Measurements from ENCODE around the gene PBXIP1. TPM values are rescaled to one million over a fixed set of nuclear protein-coding genes. Genes with fewer than 3 reads are reported as not detected.

The PBXIP1 gene
- total and polyA plus RNA-seq, 2 of the 13 experiments (the other 11 are each of a cell fraction or from before 2014, with no cell fraction given): 16.3 to 31.9 TPM

DNA sequence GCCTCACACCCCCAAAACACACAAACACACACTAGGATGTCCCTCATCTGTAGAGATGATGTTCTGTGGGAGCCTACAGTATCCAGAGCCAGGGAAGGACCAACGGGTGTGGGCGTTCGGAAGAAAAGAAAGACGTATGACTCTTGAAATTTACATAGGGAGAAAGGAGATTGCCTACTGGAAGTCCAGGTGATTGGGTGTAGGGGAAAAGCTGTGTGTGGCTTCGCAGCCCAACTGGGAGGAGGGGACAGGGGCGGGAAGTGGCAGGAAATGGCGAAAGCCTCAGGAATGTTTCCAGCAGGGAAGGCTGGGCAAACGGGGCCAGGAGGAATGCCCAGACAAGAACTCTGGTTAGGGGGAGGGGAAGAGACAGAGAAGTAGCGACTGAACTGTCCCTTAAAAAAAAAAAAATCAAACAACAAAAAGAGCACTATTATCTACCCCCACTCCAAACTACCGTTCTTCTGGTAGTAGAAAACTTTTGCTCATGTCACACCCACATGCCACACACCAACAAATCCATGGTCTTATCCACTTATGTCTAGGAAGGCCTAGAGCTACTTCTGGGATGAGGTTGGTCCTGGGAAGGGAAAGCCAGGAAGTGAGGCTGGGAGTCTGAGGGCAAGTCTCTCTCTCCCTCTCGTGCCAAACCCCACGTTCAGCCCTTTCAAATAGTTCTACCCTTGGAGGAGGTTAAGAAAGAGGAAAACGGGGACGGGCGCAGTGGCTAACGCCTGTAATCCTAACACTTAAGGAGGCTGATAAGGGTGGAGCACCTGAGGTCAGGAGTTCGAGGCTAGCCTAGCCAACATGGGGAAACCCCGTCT is 16.8 kb upstream of the PBXIP1 start (continued):
- TF ChIP-seq, protein P1, sequence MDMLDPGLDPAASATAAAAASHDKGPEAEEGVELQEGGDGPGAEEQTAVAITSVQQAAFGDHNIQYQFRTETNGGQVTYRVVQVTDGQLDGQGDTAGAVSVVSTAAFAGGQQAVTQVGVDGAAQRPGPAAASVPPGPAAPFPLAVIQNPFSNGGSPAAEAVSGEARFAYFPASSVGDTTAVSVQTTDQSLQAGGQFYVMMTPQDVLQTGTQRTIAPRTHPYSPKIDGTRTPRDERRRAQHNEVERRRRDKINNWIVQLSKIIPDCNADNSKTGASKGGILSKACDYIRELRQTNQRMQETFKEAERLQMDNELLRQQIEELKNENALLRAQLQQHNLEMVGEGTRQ (IDR thresholded peaks at IDR 0.05; ENCODE audit: low read depth, low read length): no peak
- TF ChIP-seq, protein P1 (CRISPR knock-in tag; IDR thresholded peaks at IDR 0.05; ENCODE audit: borderline replicate concordance): no peak
- TF ChIP-seq ZNF879 (CRISPR knock-in tag; IDR thresholded peaks at IDR 0.05) (no peak), MTA1 (CRISPR knock-in tag; IDR thresholded peaks at IDR 0.05; ENCODE audit: borderline replicate concordance) (no peak), KLF11 (CRISPR knock-in tag; IDR thresholded peaks at IDR 0.05) (0 out of 2 replicates have a peak, but pooled peaks have one; percentile 39), KLF15 (CRISPR knock-in tag; IDR thresholded peaks at IDR 0.05; ENCODE audit: borderline replicate concordance) (no peak), ZNF33B (CRISPR knock-in tag; IDR thresholded peaks at IDR 0.05) (no peak), MIER3 (CRISPR knock-in tag; IDR thresholded peaks at IDR 0.05; ENCODE audit: borderline replicate concordance) (peak; percentile 59; the same call in 1 of the 2 replicates), SP1 (IDR thresholded peaks at IDR 0.05) (no peak), SP1 (CRISPR knock-in tag; IDR thresholded peaks at IDR 0.05) (no peak), SKI (IDR thresholded peaks at IDR 0.05; ENCODE audit: partially characterized antibody) (peak; percentile 28), DPF2 (CRISPR knock-in tag; IDR thresholded peaks at IDR 0.05; ENCODE audit: borderline replicate concordance, low read depth) (0 out of 2 replicates have a peak, but pooled peaks have one; percentile 29), NR2F6 (IDR thresholded peaks at IDR 0.05) (no peak), NR2F6 (CRISPR knock-in tag; IDR thresholded peaks at IDR 0.05) (peak; percentile 41; the same call in 1 of the 2 replicates), SIX4 (CRISPR knock-in tag; IDR thresholded peaks at IDR 0.05) (no peak)
- TF ChIP-seq, protein P2, sequence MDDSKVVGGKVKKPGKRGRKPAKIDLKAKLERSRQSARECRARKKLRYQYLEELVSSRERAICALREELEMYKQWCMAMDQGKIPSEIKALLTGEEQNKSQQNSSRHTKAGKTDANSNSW (CRISPR knock-in tag; IDR thresholded peaks at IDR 0.05; ENCODE audit: borderline replicate concordance): no peak
- TF ChIP-seq, protein P3, sequence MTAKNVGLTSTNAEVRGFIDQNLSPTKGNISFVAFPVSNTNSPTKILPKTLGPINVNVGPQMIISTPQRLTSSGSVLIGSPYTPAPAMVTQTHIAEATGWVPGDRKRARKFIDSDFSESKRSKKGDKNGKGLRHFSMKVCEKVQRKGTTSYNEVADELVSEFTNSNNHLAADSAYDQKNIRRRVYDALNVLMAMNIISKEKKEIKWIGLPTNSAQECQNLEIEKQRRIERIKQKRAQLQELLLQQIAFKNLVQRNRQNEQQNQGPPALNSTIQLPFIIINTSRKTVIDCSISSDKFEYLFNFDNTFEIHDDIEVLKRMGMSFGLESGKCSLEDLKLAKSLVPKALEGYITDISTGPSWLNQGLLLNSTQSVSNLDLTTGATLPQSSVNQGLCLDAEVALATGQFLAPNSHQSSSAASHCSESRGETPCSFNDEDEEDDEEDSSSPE (CRISPR knock-in tag; IDR thresholded peaks at IDR 0.05): peak; percentile 94
- TF ChIP-seq, protein P4, sequence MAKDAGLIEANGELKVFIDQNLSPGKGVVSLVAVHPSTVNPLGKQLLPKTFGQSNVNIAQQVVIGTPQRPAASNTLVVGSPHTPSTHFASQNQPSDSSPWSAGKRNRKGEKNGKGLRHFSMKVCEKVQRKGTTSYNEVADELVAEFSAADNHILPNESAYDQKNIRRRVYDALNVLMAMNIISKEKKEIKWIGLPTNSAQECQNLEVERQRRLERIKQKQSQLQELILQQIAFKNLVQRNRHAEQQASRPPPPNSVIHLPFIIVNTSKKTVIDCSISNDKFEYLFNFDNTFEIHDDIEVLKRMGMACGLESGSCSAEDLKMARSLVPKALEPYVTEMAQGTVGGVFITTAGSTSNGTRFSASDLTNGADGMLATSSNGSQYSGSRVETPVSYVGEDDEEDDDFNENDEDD (CRISPR knock-in tag; IDR thresholded peaks at IDR 0.05; ENCODE audit: borderline replicate concordance): peak; percentile 94; the same call in 1 of the 2 replicates
- TF ChIP-seq, protein P5, sequence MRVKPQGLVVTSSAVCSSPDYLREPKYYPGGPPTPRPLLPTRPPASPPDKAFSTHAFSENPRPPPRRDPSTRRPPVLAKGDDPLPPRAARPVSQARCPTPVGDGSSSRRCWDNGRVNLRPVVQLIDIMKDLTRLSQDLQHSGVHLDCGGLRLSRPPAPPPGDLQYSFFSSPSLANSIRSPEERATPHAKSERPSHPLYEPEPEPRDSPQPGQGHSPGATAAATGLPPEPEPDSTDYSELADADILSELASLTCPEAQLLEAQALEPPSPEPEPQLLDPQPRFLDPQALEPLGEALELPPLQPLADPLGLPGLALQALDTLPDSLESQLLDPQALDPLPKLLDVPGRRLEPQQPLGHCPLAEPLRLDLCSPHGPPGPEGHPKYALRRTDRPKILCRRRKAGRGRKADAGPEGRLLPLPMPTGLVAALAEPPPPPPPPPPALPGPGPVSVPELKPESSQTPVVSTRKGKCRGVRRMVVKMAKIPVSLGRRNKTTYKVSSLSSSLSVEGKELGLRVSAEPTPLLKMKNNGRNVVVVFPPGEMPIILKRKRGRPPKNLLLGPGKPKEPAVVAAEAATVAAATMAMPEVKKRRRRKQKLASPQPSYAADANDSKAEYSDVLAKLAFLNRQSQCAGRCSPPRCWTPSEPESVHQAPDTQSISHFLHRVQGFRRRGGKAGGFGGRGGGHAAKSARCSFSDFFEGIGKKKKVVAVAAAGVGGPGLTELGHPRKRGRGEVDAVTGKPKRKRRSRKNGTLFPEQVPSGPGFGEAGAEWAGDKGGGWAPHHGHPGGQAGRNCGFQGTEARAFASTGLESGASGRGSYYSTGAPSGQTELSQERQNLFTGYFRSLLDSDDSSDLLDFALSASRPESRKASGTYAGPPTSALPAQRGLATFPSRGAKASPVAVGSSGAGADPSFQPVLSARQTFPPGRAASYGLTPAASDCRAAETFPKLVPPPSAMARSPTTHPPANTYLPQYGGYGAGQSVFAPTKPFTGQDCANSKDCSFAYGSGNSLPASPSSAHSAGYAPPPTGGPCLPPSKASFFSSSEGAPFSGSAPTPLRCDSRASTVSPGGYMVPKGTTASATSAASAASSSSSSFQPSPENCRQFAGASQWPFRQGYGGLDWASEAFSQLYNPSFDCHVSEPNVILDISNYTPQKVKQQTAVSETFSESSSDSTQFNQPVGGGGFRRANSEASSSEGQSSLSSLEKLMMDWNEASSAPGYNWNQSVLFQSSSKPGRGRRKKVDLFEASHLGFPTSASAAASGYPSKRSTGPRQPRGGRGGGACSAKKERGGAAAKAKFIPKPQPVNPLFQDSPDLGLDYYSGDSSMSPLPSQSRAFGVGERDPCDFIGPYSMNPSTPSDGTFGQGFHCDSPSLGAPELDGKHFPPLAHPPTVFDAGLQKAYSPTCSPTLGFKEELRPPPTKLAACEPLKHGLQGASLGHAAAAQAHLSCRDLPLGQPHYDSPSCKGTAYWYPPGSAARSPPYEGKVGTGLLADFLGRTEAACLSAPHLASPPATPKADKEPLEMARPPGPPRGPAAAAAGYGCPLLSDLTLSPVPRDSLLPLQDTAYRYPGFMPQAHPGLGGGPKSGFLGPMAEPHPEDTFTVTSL (CRISPR knock-in tag; IDR thresholded peaks at IDR 0.05; ENCODE audit: borderline replicate concordance): peak; percentile 35; the same call in 1 of the 2 replicates
